Ascending aorta (tissue), 2 donors: Measurements from ENCODE around the gene CCR5. TPM values are rescaled to one million over a fixed set of nuclear protein-coding genes. Genes with fewer than 3 reads are reported as not detected.

ENCODE experiments used
- DNase-seq, 2 donors: peaks; one replicate each; pipeline ENCODE4 v3.0.0-alpha.2; 2019; ENCODE audit warnings: low spot score in 2 of 2
- H3K27ac ChIP-seq, 2 donors: fragments of 200-600 bp; sonication (generic); one replicate each; pipeline ENCODE4 v1.5.1; 2016 to 2017; ENCODE audit warnings: mild to moderate bottlenecking in 1 of 2
- H3K27me3 ChIP-seq: fragments of 200-600 bp; sonication (generic); one replicate; pipeline ENCODE4 v1.5.1; 2017
- H3K36me3 ChIP-seq, 2 donors: fragments of 200-600 bp; sonication (generic); one replicate each; pipeline ENCODE4 v1.5.1; 2016
- H3K4me1 ChIP-seq, 2 donors: fragments of 200-600 bp; sonication (generic); one replicate each; pipeline ENCODE4 v1.5.1; 2016 to 2017; ENCODE audit warnings: mild to moderate bottlenecking in 1 of 2
- H3K4me3 ChIP-seq, 2 donors: fragments of 200-600 bp; sonication (generic); one replicate each; pipeline ENCODE4 v1.5.1; 2016 to 2017; ENCODE audit warnings: mild to moderate bottlenecking in 1 of 2
- H3K9me3 ChIP-seq, 2 donors: fragments of 200-600 bp; sonication (generic); one replicate each; pipeline ENCODE4 v1.5.1; 2016
- intact Hi-C: fragments of 100-400 bp; cut with DNase I; formaldehyde crosslinking; loops from one replicate; pipeline ENCODE4 v1.15.1; 2023
- total RNA-seq: library from RNA; depleted of rRNA; stranded (reverse); fragments of >200 nt; gene quantifications from one replicate; pipeline ENCODE4 v1.1.0, GENCODE V29; 2016
- TF ChIP-seq, protein P1 (sequence below), 3 experiments: fragments of 200-600 bp in 2 of 3; fragments of 450-650 bp in 1 of 3; sonication (generic) in 2 of 3; IDR thresholded peaks; one replicate each; pipeline ENCODE4 v1.5.1; 2016 to 2019; ENCODE audit warnings: antibody characterized with exemption in 3 of 3, mild to moderate bottlenecking in 1 of 3, moderate library complexity in 1 of 3

The CCR5 gene
- total RNA-seq, 1 donor from 2014 or later: not detected

DNA sequence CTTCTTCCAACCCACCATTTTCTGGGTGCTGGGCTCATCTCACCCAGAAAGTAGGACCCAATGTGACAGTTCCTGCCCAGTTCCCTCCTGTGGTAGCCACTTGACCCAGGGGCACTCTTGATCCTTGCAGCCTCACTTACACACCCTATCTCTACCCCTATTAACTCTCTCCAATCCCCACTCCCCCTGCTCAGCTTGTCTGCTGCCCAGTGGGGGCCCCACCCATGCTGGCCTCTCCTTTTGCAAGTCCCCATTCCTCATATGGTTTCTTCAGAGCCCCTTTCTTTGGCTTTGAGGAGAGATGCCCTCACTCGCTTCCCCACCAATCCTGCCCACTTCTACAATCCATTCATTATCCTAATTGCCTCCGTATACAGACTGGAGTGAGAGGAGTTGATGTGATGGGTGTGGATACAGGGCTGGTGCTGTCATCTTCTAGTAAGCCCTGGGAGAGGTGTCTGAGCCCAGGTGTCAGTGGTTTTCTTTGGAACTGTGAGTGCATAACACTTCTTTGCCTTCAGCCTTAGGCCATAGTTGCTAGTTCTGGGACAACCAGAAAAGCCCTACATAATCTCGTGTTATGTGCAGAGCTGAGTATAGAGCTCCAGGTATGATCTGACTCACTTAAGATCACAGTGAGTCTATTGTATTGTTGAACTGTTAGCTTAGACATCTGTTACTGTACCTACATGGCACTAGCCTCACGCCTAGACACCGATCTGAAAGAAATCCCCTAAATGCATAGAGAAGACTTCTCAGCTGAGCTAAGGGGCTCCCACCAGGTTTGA lies 4.8 kb upstream of the CCR5 start:
- TF ChIP-seq, protein P1, sequence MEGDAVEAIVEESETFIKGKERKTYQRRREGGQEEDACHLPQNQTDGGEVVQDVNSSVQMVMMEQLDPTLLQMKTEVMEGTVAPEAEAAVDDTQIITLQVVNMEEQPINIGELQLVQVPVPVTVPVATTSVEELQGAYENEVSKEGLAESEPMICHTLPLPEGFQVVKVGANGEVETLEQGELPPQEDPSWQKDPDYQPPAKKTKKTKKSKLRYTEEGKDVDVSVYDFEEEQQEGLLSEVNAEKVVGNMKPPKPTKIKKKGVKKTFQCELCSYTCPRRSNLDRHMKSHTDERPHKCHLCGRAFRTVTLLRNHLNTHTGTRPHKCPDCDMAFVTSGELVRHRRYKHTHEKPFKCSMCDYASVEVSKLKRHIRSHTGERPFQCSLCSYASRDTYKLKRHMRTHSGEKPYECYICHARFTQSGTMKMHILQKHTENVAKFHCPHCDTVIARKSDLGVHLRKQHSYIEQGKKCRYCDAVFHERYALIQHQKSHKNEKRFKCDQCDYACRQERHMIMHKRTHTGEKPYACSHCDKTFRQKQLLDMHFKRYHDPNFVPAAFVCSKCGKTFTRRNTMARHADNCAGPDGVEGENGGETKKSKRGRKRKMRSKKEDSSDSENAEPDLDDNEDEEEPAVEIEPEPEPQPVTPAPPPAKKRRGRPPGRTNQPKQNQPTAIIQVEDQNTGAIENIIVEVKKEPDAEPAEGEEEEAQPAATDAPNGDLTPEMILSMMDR (IDR thresholded peaks at IDR 0.05): no peak
- no peaks in the 10 kb centered on the region for H3K4me1 ChIP-seq
- H3K27ac ChIP-seq: no peak overlapping the region
- DNase-seq: no peak
- H3K27me3 ChIP-seq: no peaks in the 10 kb centered on the region
- no peaks in the 10 kb centered on the region for H3K36me3 ChIP-seq
- intact Hi-C loops: no loop called here
- H3K4me3 ChIP-seq: no peak overlapping the region
- no peaks in the 10 kb centered on the region for H3K9me3 ChIP-seq

DNA sequence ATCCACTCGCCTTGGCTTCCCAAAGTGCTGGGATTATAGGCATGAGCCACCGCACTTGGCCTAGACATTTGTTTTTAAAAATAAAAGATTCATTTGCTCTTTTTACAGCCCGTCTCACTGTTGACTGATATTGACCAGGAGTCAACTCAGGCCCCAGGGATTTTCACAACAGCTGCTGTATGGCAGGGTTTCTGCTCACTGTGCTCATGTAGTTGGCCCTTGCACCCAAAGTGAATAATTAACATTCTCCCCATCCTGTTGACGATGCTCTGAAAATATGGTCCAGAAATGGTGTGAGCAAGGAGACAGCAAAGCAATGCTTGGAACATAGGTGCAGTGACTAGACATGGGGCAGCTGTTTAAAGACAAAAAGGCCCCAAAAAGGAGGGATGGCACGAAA lies 2.9 kb upstream of the CCR5 start:
- TF ChIP-seq, protein P1 (IDR thresholded peaks at IDR 0.05): no peak
- Histone ChIP-seq H3K27ac (no peak overlapping the region), H3K36me3 (no peaks in the 10 kb centered on the region), H3K4me1 (no peaks in the 10 kb centered on the region), H3K27me3 (no peaks in the 10 kb centered on the region), H3K9me3 (no peaks in the 10 kb centered on the region), H3K4me3 (no peak overlapping the region)
- no peak for DNase-seq
- intact Hi-C loops: no loop called here

DNA sequence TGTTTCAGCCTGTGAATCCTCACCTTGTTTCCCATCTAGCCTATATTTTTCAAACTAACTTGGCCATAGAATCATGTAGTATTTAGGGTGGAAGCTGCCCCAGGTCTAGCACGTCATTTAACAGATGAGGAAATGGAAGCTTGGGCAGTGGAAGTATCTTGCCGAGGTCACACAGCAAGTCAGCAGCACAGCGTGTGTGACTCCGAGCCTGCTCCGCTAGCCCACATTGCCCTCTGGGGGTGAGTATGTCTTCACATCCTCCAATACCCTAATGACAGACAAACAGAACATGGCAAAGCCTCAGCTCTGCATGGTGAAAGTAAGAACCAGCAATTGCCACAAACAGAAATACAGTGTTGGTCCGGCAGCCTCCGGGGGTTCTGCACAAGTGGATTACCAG lies 2.2 kb upstream of the CCR5 start:
- Histone ChIP-seq H3K4me3 (no peak overlapping the region), H3K27ac (no peak overlapping the region), H3K4me1 (no peaks in the 10 kb centered on the region), H3K36me3 (no peaks in the 10 kb centered on the region), H3K27me3 (no peaks in the 10 kb centered on the region), H3K9me3 (no peaks in the 10 kb centered on the region)
- peak; percentile 34 to 81 for DNase-seq
- TF ChIP-seq, protein P1 (IDR thresholded peaks at IDR 0.05): no peak
- intact Hi-C loops: no loop called here

DNA sequence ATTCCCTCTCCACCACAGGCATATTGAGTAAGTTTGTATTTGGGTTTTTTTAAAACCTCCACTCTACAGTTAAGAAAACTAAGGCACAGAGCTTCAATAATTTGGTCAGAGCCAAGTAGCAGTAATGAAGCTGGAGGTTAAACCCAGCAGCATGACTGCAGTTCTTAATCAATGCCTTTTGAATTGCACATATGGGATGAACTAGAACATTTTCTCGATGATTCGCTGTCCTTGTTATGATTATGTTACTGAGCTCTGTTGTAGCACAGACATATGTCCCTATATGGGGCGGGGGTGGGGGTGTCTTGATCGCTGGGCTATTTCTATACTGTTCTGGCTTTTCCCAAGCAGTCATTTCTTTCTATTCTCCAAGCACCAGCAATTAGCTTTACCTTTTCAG lies 1.6 kb upstream of the CCR5 start:
- Histone ChIP-seq H3K36me3 (no peaks in the 10 kb centered on the region), H3K27ac (no peak overlapping the region), H3K4me1 (no peaks in the 10 kb centered on the region), H3K9me3 (no peaks in the 10 kb centered on the region), H3K27me3 (no peaks in the 10 kb centered on the region), H3K4me3 (no peak overlapping the region)
- intact Hi-C loops: no loop called here
- DNase-seq: no peak
- TF ChIP-seq, protein P1 (IDR thresholded peaks at IDR 0.05): no peak

DNA sequence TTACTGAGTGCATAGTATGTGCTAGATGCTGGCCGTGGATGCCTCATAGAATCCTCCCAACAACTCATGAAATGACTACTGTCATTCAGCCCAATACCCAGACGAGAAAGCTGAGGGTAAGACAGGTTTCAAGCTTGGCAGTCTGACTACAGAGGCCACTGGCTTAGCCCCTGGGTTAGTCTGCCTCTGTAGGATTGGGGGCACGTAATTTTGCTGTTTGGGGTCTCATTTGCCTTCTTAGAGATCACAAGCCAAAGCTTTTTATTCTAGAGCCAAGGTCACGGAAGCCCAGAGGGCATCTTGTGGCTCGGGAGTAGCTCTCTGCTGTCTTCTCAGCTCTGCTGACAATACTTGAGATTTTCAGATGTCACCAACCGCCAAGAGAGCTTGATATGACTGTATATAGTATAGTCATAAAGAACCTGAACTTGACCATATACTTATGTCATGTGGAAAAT lies 1.0 kb upstream of the CCR5 start:
- no peaks in the 10 kb centered on the region for H3K4me1 ChIP-seq
- no peak overlapping the region for H3K4me3 ChIP-seq
- no peaks in the 10 kb centered on the region for H3K9me3 ChIP-seq
- intact Hi-C loops: no loop called here
- no peaks in the 10 kb centered on the region for H3K27me3 ChIP-seq
- no peak overlapping the region for H3K27ac ChIP-seq
- DNase-seq: no peak
- no peaks in the 10 kb centered on the region for H3K36me3 ChIP-seq
- TF ChIP-seq, protein P1 (IDR thresholded peaks at IDR 0.05): no peak
